ENCODE results near the gene TSPAN16. TPM values are rescaled to one million over a fixed set of nuclear protein-coding genes. Genes with fewer than 3 reads are reported as not detected.
"Not testable (repeated sequence)": the region's sequence is repeated elsewhere in the genome, so short reads cannot be mapped to it uniquely, and the experiment has no call there.

Gene TSPAN16
- total RNA-seq, 1 experiment from 2014 or later: not detected

- Histone ChIP-seq H2AFZ (no peak overlapping the region), H3K79me2 (ENCODE audit: low read depth) (peaks cover 13% of the 10 kb centered on the region), H3K27ac (no peak overlapping the region), H4K20me1 (ENCODE audit: insufficient read depth) (no peaks in the 10 kb centered on the region), H3K4me3 (no peak overlapping the region), H3K9me2 (ENCODE audit: insufficient read depth) (no peaks in the 10 kb centered on the region), H3F3A (ENCODE audit: insufficient read depth, low read depth) (peaks cover 31% of the 10 kb centered on the region), H3K4me2 (no peak overlapping the region), H3K9me3 (ENCODE audit: insufficient read depth, low read depth) (no peaks in the 10 kb centered on the region), H3K27me3 (ENCODE audit: insufficient read depth, low read depth) (no peaks in the 10 kb centered on the region), H3K4me1 (replicated peaks; ENCODE audit: insufficient read depth) (peaks cover 24% of the 10 kb centered on the region), H3K36me3 (ENCODE audit: low read depth) (no peaks in the 10 kb centered on the region)
- no peak for DNase-seq
- BruUV-seq (replicated peaks): no TSS peak
- CTCF ChIA-PET: no interaction called here
- TF ChIP-seq EZH2 (IDR thresholded peaks at IDR 0.05; ENCODE audit: low read depth): no peak
- TF ChIP-seq CTCF (conservative IDR thresholded peaks at IDR 0.05): no peak
- intact Hi-C loops (cut with micrococcal nuclease; ENCODE audit: unreplicated experiment): no loop called here
- POLR2A ChIA-PET (ENCODE audit: unreplicated experiment): no interaction called here
Measured at GRCh38 chr19:11349171-11349570, 53.2 kb downstream of the TSPAN16 start.

GRCh38 chr19:11354102-11354501, 58.1 kb downstream of the TSPAN16 start:
- H3K79me2 ChIP-seq (ENCODE audit: low read depth); H3K4me3 ChIP-seq; H3K27me3 ChIP-seq (ENCODE audit: insufficient read depth, low read depth); CTCF ChIA-PET; H3K36me3 ChIP-seq (ENCODE audit: low read depth); H4K20me1 ChIP-seq (ENCODE audit: insufficient read depth); H2AFZ ChIP-seq; H3K4me2 ChIP-seq; H3K9me3 ChIP-seq (ENCODE audit: insufficient read depth, low read depth); BruUV-seq (replicated peaks); H3K9me2 ChIP-seq (ENCODE audit: insufficient read depth); H3K27ac ChIP-seq; DNase-seq: not testable (repeated sequence)
- peaks cover 15% of the 10 kb centered on the region for H3K4me1 ChIP-seq (replicated peaks; ENCODE audit: insufficient read depth)
- POLR2A ChIA-PET (ENCODE audit: unreplicated experiment): interaction anchor here (0.5 kb wide), 1 partner anchor 1148 kb away, joined by 3 read pairs; no protein-coding TSS in a partner anchor
- intact Hi-C loops (cut with micrococcal nuclease; ENCODE audit: unreplicated experiment): loop anchor here (2.0 kb wide), 1 partner anchor 21 kb away; the partner anchor contains the start of gene SWSAP1
- peaks cover 23% of the 10 kb centered on the region; the same call in 1 of the 2 replicates for H3F3A ChIP-seq (ENCODE audit: insufficient read depth, low read depth)

- CTCF ChIA-PET: no interaction called here
- peaks cover 25% of the 10 kb centered on the region for H3K4me1 ChIP-seq (replicated peaks; ENCODE audit: insufficient read depth)
- DNase-seq: peak; percentile 79 to 90
- H3K9me3 ChIP-seq (ENCODE audit: insufficient read depth, low read depth): no peaks in the 10 kb centered on the region
- TF ChIP-seq EZH2 (IDR thresholded peaks at IDR 0.05; ENCODE audit: low read depth): no peak
- TF ChIP-seq CTCF (conservative IDR thresholded peaks at IDR 0.05): no peak
- H3K4me2 ChIP-seq: peak within 1 kb of the TSS; percentile 99
- H3K27ac ChIP-seq: no peak within 1 kb of the TSS
- peak within 1 kb of the TSS; percentile 76; the same call in 1 of the 2 replicates for H2AFZ ChIP-seq
- no peaks in the 10 kb centered on the region for H3K9me2 ChIP-seq (ENCODE audit: insufficient read depth)
- no peaks in the 10 kb centered on the region for H3K27me3 ChIP-seq (ENCODE audit: insufficient read depth, low read depth)
- peaks cover 7% of the 10 kb centered on the region for H3K79me2 ChIP-seq (ENCODE audit: low read depth)
- no TSS peak for BruUV-seq (replicated peaks)
- intact Hi-C loops (cut with micrococcal nuclease; ENCODE audit: unreplicated experiment): loop anchor here (1.0 to 2.0 kb wide), 2 partner anchors 16 to 19 kb away; partner anchors contain the start of genes RAB3D and SWSAP1
- H3K4me3 ChIP-seq: peak within 1 kb of the TSS; percentile 74
- POLR2A ChIA-PET (ENCODE audit: unreplicated experiment): no interaction called here
- H3F3A ChIP-seq (ENCODE audit: insufficient read depth, low read depth): peaks cover 27% of the 10 kb centered on the region; the same call in 1 of the 2 replicates
- H3K36me3 ChIP-seq (ENCODE audit: low read depth): no peaks in the 10 kb centered on the region
- peaks cover 6% of the 10 kb centered on the region; the same call in 1 of the 2 replicates for H4K20me1 ChIP-seq (ENCODE audit: insufficient read depth)
Measured at GRCh38 chr19:11355160-11356073, 59.5 kb downstream of the TSPAN16 start, which contains the start of gene PLPPR2. TSS of gene PLPPR2 (plus strand) at chr19:11355432. CDS start at chr19:11357674, 2,242 bp downstream.

Data from PC-9 (cell line).